HG03175 (cell line): ENCODE results near the gene SDF4.
"Not testable (repeated sequence)": the region's sequence is repeated elsewhere in the genome, so short reads cannot be mapped to it uniquely, and the experiment has no call there.

Experiments used
- ATAC-seq: cut with Tn5 transposase; IDR thresholded peaks from one replicate; pipeline ENCODE4 v1.9.1; 2021; ENCODE audit warnings: mild to moderate bottlenecking, moderate library complexity; ENCODE audit not compliant: unreplicated experiment

SDF4 gene

DNA sequence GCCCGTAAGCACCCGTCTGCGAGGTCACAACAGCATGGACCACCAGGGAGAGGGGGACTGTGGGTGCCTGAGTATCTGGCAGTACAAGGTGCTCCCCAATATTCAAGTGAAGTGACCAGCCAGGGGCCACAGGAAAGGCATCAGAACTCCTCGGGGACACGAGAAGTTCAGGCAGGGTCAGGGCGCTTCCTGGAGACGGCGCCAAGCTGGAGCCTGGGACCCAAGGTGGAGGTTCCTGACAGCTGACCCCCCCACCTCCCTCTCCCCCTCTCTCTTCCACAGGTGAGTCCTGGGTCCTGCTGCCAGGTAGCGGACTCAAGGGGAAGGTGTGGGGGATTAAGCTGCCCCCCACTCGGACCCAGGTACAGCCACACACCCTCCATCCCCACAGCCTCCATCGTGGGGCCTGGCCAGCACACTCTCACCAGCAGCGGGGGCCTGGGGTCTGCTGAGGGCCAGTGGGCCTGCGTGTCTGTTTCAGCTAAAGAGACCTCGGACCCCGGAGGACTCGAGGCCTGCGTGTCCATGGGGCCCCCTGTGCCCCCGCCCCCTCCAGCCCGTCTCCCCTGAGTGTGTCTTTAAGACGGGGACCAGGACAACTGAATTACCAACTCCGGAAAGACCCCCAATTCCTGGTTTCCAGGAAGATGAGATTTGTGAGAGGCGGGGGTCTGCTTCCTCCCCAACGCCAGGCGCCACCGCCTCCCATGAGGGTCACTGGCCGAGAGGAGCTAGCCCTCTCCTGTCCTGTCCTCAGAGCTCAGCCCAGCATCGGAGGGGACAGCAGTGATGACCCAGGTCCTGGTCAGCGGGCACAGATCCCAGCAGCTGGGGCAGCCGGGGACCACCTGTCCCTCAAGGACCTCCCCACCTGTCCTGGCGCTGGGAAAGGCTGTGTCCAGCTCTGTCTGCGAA is 31.6 kb downstream of the SDF4 start:
- ATAC-seq, result no peak

DNA sequence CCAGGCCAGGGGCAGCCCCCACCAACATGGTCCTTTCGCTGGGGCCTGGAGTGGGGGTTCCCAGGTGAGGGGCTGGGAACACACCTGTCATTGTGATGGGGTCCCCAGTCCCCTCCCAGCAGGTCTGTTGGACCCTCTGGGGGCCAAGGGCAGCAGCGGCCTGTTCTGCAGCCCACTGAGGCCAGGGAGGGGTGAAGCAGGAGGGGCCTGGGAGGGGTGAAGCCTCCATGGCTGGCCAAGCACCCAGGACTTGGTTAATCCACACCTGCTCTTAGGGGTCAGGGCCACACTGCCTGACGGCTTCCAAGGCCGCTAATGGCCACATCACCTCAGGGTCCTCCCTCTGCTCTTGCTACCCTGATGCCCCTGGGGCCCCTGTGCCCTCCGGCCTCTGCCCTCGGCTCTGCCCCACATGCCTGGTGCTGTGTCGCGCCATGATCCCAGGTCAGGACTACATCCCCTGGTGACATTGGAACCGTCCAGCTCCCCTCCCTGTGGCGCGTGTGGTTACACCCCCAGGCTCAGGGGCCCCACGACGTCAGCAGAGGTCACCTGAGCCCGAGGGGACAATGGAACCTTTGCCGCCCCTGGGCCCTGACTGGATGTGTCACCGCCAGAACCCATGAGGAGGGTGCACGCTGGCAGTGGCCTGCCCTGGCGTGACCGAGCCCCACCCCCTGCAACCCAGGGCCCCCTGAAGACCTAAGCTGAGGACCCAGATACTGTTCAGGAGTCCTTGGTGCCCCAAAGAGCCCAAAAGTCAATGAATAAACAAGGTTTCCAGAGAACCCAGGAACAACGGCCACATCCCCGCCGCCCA is 32.5 kb downstream of the SDF4 start:
- no peak for ATAC-seq

DNA sequence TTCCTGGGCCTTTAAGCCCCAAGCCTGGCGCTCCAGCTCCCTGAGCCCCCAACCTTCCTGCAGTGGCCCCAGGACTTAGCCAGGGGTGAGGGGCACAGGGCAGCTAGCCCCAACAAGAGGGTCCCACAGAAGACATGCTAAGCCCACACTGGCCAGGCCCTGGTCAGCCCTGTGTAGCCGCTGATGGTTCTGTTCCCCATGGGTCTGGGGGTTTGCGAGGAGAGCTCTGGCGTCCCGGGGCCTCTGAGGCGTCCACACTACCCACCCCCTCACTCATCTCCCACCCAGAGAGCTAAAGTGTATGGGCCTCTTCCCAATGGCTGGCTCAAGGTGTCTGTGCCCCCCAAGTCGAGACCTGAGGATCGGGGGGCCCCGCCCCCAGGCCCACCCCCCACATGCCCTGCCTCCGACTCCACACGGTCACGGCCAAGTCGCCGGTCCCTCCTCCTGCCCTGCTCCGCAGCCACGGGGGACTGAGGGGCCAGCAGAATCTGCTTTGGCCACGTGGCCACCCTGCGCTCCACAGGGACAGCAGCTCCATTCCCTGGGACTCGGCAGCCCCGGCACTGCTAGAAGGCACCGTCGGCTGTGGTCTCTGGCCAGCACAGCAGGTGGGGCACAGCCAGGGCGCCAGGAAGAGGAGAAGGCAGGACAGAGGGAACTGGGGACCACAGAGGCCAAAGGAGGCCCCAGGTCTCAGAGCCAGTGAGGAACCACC is 33.2 kb downstream of the SDF4 start:
- no peak for ATAC-seq

DNA sequence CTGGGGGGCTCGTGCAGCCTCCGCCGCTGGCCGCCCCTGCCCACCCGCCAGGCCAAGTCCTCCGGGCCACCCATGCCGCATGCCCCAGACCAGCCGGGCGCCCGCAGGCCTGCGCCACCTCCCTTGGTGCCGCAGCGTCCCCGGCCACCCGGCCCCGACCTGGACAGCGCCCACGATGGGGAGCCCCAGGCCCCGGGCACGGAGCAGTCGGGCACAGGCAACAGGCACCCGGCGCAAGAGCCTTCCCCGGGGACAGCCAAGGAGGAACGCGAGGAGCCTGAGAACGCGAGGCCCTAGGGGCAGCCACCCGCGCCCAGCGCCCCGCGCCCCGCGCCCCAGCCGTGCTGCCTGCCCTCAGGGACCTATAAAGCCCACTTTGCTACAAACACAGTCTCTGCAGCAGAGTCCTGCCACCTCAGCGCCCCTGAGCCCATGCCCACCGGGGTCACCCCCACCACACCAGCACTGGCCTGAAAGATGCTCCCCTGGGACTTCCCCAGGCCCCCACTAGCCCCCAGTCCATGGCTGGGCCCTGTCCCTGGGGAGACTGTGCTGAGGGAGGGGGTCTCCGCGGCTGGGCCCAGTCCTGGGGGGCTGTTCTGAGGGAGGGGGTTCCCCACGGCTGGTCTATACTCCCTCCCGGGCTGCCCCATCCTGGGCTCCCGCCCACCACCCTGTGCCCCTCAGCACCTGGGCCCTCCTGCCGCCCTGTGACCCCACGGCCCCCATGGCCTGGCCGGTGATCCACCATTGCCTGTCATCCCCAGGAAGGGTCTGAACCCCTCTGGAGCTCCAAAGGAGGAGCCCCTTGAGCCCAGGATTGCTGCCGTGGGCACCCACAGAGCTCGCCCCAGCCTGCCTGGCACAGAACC is 34.0 kb downstream of the SDF4 start:
- ATAC-seq, result no peak

DNA sequence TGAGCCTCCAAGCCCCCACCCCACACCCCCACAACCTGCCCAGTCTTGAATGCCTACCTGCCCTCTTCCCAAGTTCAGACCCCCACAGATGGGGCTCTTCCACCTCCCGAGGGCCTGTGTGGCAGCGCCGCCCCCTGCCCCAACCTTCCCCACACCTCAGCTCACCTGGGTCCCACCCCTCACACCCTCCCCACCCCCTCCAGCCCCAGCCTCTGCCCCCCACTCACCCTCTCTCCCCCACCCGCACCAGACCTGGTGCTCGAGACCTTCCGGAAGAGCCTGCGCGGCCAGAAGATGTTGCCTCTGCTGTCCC is 34.7 kb downstream of the SDF4 start:
- no peak for ATAC-seq

DNA sequence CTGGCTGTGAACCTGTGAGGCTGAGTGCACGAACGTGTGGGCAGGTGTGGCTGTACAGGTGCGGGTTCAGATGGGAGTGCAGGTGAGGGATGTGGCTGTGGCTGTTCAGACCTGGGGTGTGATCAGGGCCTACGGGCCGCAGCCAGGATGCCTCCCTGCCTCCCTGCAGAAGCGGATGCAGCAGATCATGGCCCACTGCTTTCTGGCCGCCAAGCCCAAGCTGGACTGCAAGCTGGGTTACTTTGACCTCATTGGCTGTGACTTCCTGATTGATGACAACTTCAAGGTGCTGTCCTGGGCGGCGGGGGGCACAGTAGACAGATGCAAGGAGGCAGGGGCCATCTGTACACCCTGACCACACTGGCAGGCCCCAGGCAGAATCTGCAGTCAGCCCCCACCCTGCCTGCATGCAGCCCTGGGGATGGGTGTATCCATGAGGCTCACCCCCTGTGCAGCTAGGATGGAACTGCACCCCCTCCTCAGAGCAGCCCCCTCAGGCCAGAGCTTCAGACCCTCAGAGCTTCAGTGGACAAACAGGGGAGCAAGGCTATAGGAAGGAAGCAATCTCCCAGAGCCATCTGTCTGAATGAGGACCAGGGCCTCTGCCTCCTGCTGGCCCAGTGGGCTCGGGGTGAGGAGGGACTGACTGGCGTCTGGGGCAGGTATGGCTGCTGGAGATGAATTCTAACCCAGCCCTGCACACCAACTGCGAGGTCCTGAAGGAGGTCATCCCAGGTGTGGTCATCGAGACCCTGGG is 35.2 kb downstream of the SDF4 start:
- ATAC-seq, result no peak

DNA sequence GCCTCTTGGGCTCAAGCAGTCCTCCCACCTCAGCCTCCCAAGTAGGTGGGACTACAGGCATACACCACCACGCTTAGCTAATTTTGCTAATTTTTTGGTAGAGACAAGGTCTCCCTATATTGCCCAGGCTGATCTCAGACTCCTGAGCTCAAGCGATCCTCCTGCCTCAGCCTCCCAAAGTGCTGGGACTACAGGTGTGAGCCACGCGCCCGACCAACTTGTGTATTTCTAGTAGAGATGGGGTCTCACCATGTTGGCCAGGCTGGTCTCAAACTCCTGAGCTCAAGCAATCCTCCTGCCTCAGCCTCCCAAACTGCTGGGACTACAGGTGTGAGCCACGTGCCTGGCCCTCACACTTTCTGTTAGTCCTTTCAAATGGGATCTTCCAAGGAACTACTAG is 36.1 kb downstream of the SDF4 start:
- ATAC-seq, result not testable (repeated sequence)

DNA sequence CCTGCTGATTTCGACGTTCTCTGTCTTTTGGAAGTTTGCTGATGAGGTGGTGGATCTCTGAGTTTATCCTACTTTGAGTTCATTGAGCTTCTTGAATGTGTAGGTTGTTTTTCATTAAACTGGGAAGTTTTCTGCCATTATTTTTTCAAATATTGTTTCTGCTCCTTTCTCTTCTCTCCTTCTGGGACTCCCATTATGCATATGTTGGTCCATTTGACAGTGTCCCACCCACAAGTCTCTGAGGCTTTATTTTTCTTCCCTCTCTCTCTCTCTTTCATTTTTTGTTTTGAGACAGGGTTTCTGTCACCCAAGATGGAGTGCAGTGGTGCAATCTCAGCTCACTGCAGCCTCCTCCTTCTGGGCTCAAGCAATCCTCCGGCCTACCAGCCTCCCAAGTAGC is 37.1 kb downstream of the SDF4 start:
- no peak for ATAC-seq

DNA sequence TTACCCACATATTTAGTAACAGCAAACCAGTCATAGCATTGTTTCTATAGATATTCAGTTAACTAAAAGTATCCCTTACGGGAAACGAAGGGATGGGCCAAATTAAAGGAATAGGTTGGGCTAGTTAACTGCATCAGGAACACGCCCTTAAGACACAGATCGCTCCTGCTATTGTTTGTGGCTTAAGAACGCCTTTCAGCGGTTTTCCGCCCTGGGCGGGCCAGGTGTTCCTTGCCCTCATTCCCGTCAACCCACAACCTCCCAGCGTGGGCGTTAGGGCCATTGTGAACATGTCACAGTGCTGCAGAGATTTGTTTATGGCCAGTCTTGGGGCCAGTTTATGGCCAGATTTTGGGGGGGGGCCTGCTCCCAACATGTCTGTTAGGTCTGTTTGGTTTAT is 40.1 kb downstream of the SDF4 start:
- no peak for ATAC-seq

DNA sequence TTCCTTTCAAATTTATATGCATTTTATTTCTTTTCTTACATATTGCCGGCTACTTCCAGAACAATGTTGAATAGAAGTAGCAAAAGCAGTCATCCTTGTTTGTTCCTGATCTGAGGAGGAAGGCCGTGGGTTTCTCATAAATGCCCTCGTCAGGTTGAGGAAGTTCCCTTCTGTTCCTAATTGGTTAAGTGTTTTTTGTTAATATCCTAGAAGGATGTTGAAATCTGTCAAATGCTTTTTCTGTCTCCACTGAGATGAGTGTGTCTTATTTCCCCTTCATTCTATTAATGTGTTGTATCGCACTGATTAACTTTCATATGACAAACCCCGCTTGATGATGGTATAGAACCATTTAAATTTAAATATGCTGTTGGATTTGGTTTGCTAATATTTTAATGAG is 42.7 kb downstream of the SDF4 start:
- ATAC-seq, result no peak

DNA sequence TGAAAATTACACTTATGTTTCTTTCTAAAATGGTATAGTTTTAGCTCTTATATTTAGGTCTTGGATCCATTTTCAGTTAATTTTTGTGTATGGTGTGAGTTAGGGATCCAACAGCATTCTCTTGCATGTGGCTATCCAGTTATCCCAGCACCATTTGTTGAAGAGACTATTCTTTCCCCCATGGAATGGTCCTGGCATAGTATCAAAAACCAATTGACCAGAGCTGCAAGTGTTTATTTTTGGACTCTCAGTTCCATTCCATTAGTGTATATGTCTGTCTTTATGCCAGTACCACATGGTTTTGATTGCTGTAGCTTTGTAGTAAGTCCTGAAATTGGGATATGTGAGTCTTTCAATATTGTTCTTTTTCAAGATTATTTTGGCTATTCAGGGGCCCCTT is 43.9 kb downstream of the SDF4 start:
- ATAC-seq, result no peak

DNA sequence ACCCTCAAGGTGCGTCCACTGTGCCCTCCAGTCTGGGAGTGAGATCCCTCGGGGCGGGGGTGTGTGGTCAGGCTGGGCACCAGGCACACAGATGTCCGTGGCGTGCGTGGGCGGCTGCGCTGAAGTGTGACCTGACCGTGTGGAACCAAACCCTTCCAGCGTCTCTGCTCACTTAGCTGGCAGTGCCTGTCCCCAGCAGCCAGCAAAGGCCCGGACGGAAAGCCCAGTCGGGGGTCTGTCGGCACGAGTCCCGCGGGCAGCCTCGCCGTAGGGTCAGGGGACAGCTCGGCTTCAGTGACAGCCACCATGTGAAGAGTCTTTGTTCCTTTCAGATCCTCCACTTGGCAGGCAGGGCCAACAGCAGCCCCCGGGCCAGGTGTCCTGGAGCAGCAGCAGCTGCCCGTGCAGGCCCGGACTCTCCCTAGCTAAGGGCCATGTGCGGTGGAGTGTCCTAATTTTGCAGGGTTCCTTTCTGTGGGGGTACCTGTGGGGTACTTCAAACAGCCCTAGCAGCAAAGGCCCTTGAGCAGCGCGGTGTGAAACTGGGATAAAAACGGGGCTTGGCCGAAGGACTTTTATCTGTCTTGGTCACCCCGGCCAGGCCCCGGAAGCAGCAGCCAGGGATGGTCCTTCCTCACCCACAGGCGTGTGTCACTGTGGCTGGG is 46.6 kb downstream of the SDF4 start:
- ATAC-seq, result no peak

DNA sequence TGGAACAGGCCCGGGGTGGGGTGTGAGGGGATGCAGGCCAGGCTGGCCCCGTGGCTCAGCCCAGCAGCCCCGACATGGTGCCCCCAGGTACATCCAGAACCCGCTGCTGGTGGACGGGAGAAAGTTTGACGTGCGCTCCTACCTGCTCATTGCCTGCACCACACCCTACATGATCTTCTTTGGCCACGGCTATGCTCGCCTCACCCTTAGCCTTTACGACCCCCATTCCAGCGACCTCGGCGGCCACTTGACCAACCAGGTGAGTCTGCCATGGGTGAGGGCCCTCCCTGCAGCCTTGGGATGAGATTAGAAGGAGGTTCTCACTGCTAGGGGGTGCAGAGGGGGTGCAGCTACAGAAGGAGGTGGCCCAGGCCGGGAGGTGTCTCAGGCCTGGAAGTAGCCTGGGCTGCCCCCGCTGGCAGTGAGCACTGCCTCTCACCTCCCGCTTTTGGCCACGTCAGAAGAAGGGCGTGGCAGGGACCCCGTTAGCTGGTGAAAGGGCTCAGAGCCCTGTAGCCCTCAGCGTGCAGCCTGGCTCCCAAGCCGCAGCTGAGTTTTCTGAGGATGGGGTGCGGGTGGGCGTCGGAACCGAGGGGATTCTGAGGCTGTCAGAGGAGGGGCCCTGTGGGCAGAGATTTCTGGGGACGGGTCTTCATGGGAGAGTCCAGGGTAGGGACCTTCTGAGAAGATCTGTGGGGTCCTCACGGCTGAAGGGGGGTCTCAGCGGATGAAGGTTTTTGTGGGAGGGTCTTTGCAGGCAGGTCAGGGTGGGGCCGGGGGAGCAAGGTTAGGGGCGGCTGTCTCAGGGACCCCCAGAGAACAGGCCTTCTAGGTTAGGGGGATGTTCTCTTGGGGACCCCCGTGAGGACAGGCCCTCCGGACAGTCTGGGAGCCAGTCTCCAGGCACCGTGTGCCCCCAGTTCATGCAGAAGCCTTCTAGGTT is 47.7 kb downstream of the SDF4 start:
- ATAC-seq, result no peak

DNA sequence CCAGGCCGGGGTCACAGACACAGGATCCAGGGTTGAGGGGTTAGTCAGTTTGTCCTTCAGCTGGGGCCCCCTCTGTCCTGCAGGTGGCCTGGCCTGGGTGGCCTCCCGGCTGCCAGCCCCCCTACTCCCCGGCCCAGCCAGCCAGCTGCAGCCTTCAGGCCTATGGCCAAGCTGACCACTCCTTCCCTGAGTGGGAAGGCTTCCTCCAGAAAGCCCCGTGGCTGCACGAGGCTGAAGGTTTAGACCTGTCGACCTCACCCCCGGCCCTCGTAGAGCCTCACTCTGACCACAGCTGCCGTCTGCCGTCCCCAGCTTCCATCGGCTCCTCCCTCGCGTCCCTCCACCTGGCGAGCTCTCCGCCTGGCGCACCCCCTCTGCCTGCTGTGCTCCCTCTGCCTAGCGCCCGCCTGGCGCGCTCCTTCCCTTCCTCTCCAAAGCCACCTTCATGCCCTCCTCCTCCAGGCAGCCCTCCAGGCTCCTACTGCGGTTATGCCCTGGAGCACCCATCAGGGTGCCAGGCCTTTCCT is 48.5 kb downstream of the SDF4 start:
- no peak for ATAC-seq

DNA sequence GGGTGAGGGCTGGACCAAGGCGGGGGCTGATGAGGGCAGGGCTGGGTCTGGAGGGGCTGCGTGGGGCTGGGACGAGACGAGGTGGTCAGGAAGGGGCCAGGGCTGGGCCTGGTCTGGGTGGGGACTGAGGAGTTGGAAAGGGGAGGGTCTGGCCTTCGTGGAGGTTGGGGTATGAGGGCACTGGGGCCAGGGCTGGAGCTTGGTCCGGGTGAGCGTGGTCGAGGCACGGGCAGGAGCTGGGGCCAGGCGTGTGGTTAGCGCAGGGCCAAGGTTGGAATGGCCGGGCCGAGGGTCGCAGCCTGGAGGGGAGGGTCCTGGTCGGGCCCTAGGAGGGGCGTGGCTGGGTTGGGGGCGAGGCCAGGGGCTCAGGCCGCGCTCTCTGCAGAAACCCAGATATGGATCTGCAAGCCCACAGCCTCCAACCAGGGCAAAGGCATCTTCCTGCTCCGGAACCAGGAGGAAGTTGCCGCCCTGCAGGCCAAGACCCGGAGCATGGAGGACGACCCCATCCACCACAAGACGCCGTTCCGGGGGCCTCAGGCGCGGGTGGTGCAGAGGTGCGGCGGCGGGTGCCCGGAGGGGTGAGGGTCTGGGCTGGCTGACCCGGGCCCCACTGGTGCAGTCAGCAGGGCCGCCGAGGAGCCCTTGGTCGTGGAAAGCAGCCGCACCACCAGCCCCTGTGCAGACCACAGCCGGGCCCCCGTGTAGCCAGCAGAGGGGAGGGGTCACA is 49.1 kb downstream of the SDF4 start:
- no peak for ATAC-seq

DNA sequence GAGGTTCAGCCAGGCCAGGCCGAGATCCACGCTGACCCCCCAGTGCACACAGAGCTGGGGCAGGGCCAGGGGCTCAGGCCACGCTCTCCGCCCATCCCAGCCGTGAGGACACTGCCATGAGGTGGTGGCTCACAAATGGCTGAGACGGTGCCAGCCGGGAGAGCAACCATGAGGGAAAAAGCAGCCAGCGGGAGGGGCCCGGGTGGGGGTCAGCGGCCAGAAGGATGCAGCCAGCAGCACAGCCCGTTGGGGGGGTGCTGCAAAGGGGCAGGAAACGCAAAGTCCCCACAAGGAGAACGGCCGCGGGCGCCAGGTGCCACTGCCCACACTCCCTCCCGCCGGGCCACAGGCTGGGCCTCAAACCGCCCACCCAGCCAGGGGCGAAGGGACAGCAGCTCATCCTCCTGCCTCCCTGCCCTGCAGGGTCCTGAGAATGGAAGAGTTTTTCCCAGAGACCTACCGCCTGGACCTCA is 49.8 kb downstream of the SDF4 start:
- ATAC-seq, result no peak
